ENCODE measurements around the gene PNMA8A. TPM values are rescaled to one million over a fixed set of nuclear protein-coding genes. Genes with fewer than 3 reads are reported as not detected.

PNMA8A gene
- total RNA-seq, 2 donors from 2014 or later, result 17.3 to 32.5 TPM

DNA sequence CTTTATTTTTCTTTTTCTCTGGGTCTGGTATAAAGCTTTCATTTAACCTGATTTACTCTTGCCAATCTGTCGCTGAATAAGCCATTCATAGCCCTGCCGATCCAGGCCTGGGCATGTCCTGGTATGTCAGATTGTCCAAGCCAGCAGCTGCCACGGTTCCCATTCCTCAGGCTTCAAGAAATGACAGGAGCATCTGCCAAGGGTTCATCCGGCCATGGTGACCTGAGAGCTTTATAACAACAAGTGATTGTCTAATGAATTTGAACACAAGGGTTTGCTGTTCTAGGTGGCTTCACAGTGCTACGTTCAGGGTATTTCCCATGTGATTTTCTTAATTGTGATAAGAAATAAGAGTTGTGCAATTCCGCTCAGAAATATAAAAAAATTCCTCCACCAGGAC is 20.0 kb downstream of the PNMA8A start:
- no peak for DNase-seq
- Histone ChIP-seq H3K4me3 (ENCODE audit: low read length) (no peak overlapping the region), H3K9me3 (ENCODE audit: control insufficient read depth, low read length) (peaks cover 9% of the 10 kb centered on the region), H3K9ac (ENCODE audit: extremely low read depth, low read length, poor library complexity, severe bottlenecking) (no peak overlapping the region), H3K27ac (ENCODE audit: low read depth, low read length) (no peak overlapping the region), H3K36me3 (ENCODE audit: control insufficient read depth, insufficient read depth, low read length) (no peaks in the 10 kb centered on the region), H3K4me1 (ENCODE audit: control insufficient read depth, insufficient read depth, low read length) (no peaks in the 10 kb centered on the region), H3K27me3 (ENCODE audit: control insufficient read depth, insufficient read depth, low read length, poor library complexity, severe bottlenecking) (no peaks in the 10 kb centered on the region)
- Mint-ChIP-seq H3K4me3 (no peak overlapping the region), H3K27me3 (ENCODE audit: insufficient read depth) (peaks cover 2% of the 10 kb centered on the region), H3K27ac (no peak overlapping the region), H3K9me3 (peaks cover 11% of the 10 kb centered on the region), H3K36me3 (ENCODE audit: low read depth) (peaks cover 4% of the 10 kb centered on the region), H3K4me1 (no peaks in the 10 kb centered on the region)
- TF ChIP-seq, protein P1, sequence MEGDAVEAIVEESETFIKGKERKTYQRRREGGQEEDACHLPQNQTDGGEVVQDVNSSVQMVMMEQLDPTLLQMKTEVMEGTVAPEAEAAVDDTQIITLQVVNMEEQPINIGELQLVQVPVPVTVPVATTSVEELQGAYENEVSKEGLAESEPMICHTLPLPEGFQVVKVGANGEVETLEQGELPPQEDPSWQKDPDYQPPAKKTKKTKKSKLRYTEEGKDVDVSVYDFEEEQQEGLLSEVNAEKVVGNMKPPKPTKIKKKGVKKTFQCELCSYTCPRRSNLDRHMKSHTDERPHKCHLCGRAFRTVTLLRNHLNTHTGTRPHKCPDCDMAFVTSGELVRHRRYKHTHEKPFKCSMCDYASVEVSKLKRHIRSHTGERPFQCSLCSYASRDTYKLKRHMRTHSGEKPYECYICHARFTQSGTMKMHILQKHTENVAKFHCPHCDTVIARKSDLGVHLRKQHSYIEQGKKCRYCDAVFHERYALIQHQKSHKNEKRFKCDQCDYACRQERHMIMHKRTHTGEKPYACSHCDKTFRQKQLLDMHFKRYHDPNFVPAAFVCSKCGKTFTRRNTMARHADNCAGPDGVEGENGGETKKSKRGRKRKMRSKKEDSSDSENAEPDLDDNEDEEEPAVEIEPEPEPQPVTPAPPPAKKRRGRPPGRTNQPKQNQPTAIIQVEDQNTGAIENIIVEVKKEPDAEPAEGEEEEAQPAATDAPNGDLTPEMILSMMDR (conservative IDR thresholded peaks at IDR 0.05), result no peak
- 86 to 93% methylated on average over 4 to 6 of the region's 6 CpGs for WGBS, 2 experiments (ENCODE audit: insufficient coverage in 1 of 2, insufficient read length in 1 of 2)

DNA sequence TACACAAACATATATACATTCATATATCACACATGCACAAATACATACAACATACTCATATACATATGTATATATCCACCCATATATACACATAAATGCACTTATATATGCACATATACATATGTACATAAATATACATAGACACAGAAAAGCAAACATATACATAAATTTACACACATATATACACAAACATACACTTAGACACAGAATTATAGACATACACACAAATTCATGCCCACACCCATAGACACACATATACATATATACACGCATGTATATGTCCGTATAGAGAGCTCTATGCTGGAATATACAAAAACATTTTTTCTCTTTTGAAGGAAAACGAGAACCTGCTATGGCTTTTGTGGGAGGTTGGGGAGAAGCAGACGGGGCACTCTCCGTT is 20.6 kb downstream of the PNMA8A start:
- Histone ChIP-seq H3K36me3 (ENCODE audit: control insufficient read depth, insufficient read depth, low read length) (no peaks in the 10 kb centered on the region), H3K27ac (ENCODE audit: low read depth, low read length) (no peak overlapping the region), H3K9me3 (ENCODE audit: control insufficient read depth, low read length) (peaks cover 9% of the 10 kb centered on the region), H3K4me1 (ENCODE audit: control insufficient read depth, insufficient read depth, low read length) (no peaks in the 10 kb centered on the region), H3K9ac (ENCODE audit: extremely low read depth, low read length, poor library complexity, severe bottlenecking) (no peak overlapping the region), H3K4me3 (ENCODE audit: low read length) (no peak overlapping the region), H3K27me3 (ENCODE audit: control insufficient read depth, insufficient read depth, low read length, poor library complexity, severe bottlenecking) (no peaks in the 10 kb centered on the region)
- H3K27me3 Mint-ChIP-seq (ENCODE audit: insufficient read depth), result peaks cover 2% of the 10 kb centered on the region
- H3K4me1 Mint-ChIP-seq, result no peaks in the 10 kb centered on the region
- no peak overlapping the region for H3K27ac Mint-ChIP-seq
- no peak for DNase-seq
- H3K4me3 Mint-ChIP-seq, result no peak overlapping the region
- TF ChIP-seq, protein P1 (conservative IDR thresholded peaks at IDR 0.05), result no peak
- 91% methylated on average over 5 of the region's 5 CpGs; no CpG with 5 or more reads in 1 of the 2 experiments for WGBS, 2 experiments (ENCODE audit: insufficient coverage in 1 of 2, insufficient read length in 1 of 2)
- H3K36me3 Mint-ChIP-seq (ENCODE audit: low read depth), result peaks cover 4% of the 10 kb centered on the region
- H3K9me3 Mint-ChIP-seq, result peaks cover 11% of the 10 kb centered on the region

DNA sequence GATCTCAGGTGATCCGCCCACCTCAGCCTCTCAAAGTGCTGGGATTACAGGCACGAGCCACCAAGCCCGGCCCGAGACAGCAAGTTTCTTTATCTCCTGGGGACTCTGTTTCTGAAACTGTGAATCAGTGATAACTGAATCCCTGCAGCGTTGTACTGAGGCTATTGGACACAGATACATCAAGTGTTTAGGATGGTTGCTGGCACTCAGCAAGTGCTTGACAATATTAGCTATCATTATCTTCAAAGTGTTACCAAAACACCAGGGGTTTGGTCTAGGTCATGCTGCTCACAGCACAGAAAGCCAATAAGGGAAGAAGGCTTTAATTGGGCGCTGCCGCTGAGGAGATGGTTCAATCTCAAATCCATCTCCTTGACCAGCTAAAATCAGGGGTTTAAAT is 22.1 kb downstream of the PNMA8A start:
- H3K27ac Mint-ChIP-seq, result no peak overlapping the region
- Histone ChIP-seq H3K27me3 (ENCODE audit: control insufficient read depth, insufficient read depth, low read length, poor library complexity, severe bottlenecking) (no peaks in the 10 kb centered on the region), H3K36me3 (ENCODE audit: control insufficient read depth, insufficient read depth, low read length) (no peaks in the 10 kb centered on the region), H3K9ac (ENCODE audit: extremely low read depth, low read length, poor library complexity, severe bottlenecking) (no peak overlapping the region), H3K4me1 (ENCODE audit: control insufficient read depth, insufficient read depth, low read length) (no peaks in the 10 kb centered on the region), H3K4me3 (ENCODE audit: low read length) (no peak overlapping the region), H3K27ac (ENCODE audit: low read depth, low read length) (no peak overlapping the region), H3K9me3 (ENCODE audit: control insufficient read depth, low read length) (peaks cover 9% of the 10 kb centered on the region)
- no peak overlapping the region for H3K4me3 Mint-ChIP-seq
- WGBS, 2 experiments (ENCODE audit: insufficient coverage in 1 of 2, insufficient read length in 1 of 2), result 65 to 73% methylated on average over 5 to 7 of the region's 7 CpGs
- H3K27me3 Mint-ChIP-seq (ENCODE audit: insufficient read depth), result peaks cover 2% of the 10 kb centered on the region
- H3K9me3 Mint-ChIP-seq, result peaks cover 9% of the 10 kb centered on the region
- DNase-seq, result no peak
- peaks cover 4% of the 10 kb centered on the region for H3K36me3 Mint-ChIP-seq (ENCODE audit: low read depth)
- no peaks in the 10 kb centered on the region for H3K4me1 Mint-ChIP-seq
- TF ChIP-seq, protein P1 (conservative IDR thresholded peaks at IDR 0.05), result no peak
